GM12878 (cell line): ENCODE data around the gene RIMS1. TPM values are rescaled to one million over a fixed set of nuclear protein-coding genes. Genes with fewer than 3 reads are reported as not detected.

Experiments
- ATF7 ChIP-seq: fragments of 450-650 bp; IDR thresholded peaks from 2 replicates; pipeline ENCODE4 v1.6.1; 2016; ENCODE audit warnings: low read depth, mild to moderate bottlenecking
- BCL11A ChIP-seq: IDR thresholded peaks from 2 replicates; pipeline ENCODE4 v1.6.1; 2011; ENCODE audit warnings: low read depth, low read length
- BHLHE40 ChIP-seq, 2 experiments: fragments of 450-650 bp in 1 of 2; IDR thresholded peaks; 2 replicates each; pipeline ENCODE4 v1.6.1; 2011 to 2017; ENCODE audit warnings: low read depth in 2 of 2, borderline replicate concordance in 1 of 2, improper control_type of control experiment in 1 of 2, low read length in 1 of 2, mild to moderate bottlenecking in 1 of 2
- CBX3 ChIP-seq: fragments of 200-600 bp; sonication (generic); IDR thresholded peaks from 2 replicates; pipeline ENCODE4 v1.6.1; 2016; ENCODE audit warnings: low read depth, borderline replicate concordance
- CHD2 ChIP-seq: IDR thresholded peaks from 2 replicates; pipeline ENCODE4 v1.6.1; 2011; ENCODE audit warnings: low read depth, low read length, improper control_type of control experiment, borderline replicate concordance
- CHD4 ChIP-seq: fragments of 200-600 bp; sonication (generic); IDR thresholded peaks from 2 replicates; pipeline ENCODE4 v1.6.1; 2016; ENCODE audit warnings: mild to moderate bottlenecking
- CREB1 ChIP-seq: IDR thresholded peaks from 2 replicates; pipeline ENCODE4 v1.6.1; 2012; ENCODE audit warnings: low read depth, mild to moderate bottlenecking, inconsistent platforms
- CREM ChIP-seq: IDR thresholded peaks from 2 replicates; pipeline ENCODE4 v1.6.1; 2014; ENCODE audit warnings: antibody characterized with exemption, low read depth
- EED ChIP-seq: sonication (generic); IDR thresholded peaks from 2 replicates; pipeline ENCODE4 v1.6.1; 2016; ENCODE audit warnings: antibody characterized with exemption, low read depth
- ETV6 ChIP-seq, 2 experiments: fragments of 450-650 bp in 1 of 2; IDR thresholded peaks in 1 of 2; conservative IDR thresholded peaks in 1 of 2; 2 replicates each; pipeline ENCODE4 v1.6.1; 2014; ENCODE audit warnings: antibody characterized with exemption in 1 of 2, borderline replicate concordance in 1 of 2, low read depth in 1 of 2, mild to moderate bottlenecking in 1 of 2, moderate library complexity in 1 of 2
- GATAD2B ChIP-seq: fragments of 450-650 bp; conservative IDR thresholded peaks from 2 replicates; pipeline ENCODE4 v1.6.1; 2017; ENCODE audit warnings: low read depth, mild to moderate bottlenecking, moderate library complexity
- IKZF2 ChIP-seq, 2 experiments: fragments of 450-650 bp; IDR thresholded peaks; 2 replicates each; pipeline ENCODE4 v1.6.1; 2017; ENCODE audit warnings: mild to moderate bottlenecking in 2 of 2, moderate library complexity in 2 of 2
- IRF4 ChIP-seq: IDR thresholded peaks from 2 replicates; pipeline ENCODE4 v1.6.1; 2011; ENCODE audit warnings: low read depth, low read length
- JUNB ChIP-seq: IDR thresholded peaks from 2 replicates; pipeline ENCODE4 v1.6.1; 2016; ENCODE audit warnings: antibody characterized with exemption, mild to moderate bottlenecking
- MEF2A ChIP-seq: IDR thresholded peaks from 2 replicates; pipeline ENCODE4 v1.6.1; 2011; ENCODE audit warnings: low read depth, mild to moderate bottlenecking, low read length, moderate library complexity; ENCODE audit not compliant: insufficient read depth
- MTA2 ChIP-seq: fragments of 450-650 bp; IDR thresholded peaks from 2 replicates; pipeline ENCODE4 v1.6.1; 2016; ENCODE audit warnings: low read depth, mild to moderate bottlenecking, moderate library complexity
- NBN ChIP-seq: fragments of 450-650 bp; IDR thresholded peaks from 2 replicates; pipeline ENCODE4 v1.6.1; 2016
- NFYB ChIP-seq: IDR thresholded peaks from 2 replicates; pipeline ENCODE4 v1.6.1; 2011; ENCODE audit warnings: low read depth, mild to moderate bottlenecking, low read length, improper control_type of control experiment, moderate library complexity; ENCODE audit not compliant: insufficient read depth
- NRF1 ChIP-seq: conservative IDR thresholded peaks from 2 replicates; pipeline ENCODE4 v1.6.1; 2011; ENCODE audit warnings: mild to moderate bottlenecking, low read depth, low read length, improper control_type of control experiment
- PKNOX1 ChIP-seq: fragments of 450-650 bp; IDR thresholded peaks from 2 replicates; pipeline ENCODE4 v1.6.1; 2016; ENCODE audit warnings: mild to moderate bottlenecking
- POLR2AphosphoS5 ChIP-seq: IDR thresholded peaks from 2 replicates; pipeline ENCODE4 v1.6.1; 2011; ENCODE audit warnings: mild to moderate bottlenecking, low read length, inconsistent platforms
- RUNX3 ChIP-seq: IDR thresholded peaks from 2 replicates; pipeline ENCODE4 v1.6.1; 2012; ENCODE audit warnings: low read length, inconsistent platforms
- STAT1 ChIP-seq: fragments of 450-650 bp; conservative IDR thresholded peaks from 2 replicates; pipeline ENCODE4 v1.6.1; 2014; ENCODE audit warnings: antibody characterized with exemption, mild to moderate bottlenecking
- SUZ12 ChIP-seq: fragments of 200-600 bp; sonication (generic); IDR thresholded peaks from one replicate; pipeline ENCODE4 v1.6.1; 2018; ENCODE audit warnings: antibody characterized with exemption, mild to moderate bottlenecking; ENCODE audit not compliant: unreplicated experiment
- polyA plus RNA-seq, 11 experiments: library from polyadenylated mRNA; depleted of rRNA in 4 of 11; unstranded in 6 of 11; stranded (reverse) in 5 of 11; fragments of >200 nt; fragmentation: Nextera tagmentation in 4 of 11; fragmentation: Illumina TruSeq in 1 of 11; extraction: Ambion mirVana in 4 of 11; extraction: Trizol in 1 of 11; gene quantifications; 1 replicate in 1 of 11; 2 replicates in 10 of 11; pipeline versions ENCODE4 v1.2.1 to v1.2.3, GENCODE V29; 2011 to 2016; ENCODE audit warnings: inconsistent platforms in 2 of 11, missing spikeins in 2 of 11, low read depth in 1 of 11
- total RNA-seq, 4 experiments: library from RNA; depleted of rRNA in 3 of 4; stranded (reverse); fragments of >200 nt in 3 of 4; fragmentation: Illumina TruSeq in 1 of 4; extraction: Trizol in 1 of 4; gene quantifications; 2 replicates each; pipeline versions ENCODE4 v1.2.1 to v1.2.3, GENCODE V29; 2013 to 2021
- TF ChIP-seq, protein P1 (sequence below): IDR thresholded peaks from 2 replicates; pipeline ENCODE4 v1.6.1; 2011; ENCODE audit warnings: mild to moderate bottlenecking, low read depth, low read length, moderate library complexity; ENCODE audit not compliant: insufficient replicate concordance
- TF ChIP-seq, protein P2 (sequence below): fragments of 450-650 bp; IDR thresholded peaks from 2 replicates; pipeline ENCODE4 v1.6.1; 2017; ENCODE audit warnings: antibody characterized with exemption, mild to moderate bottlenecking, moderate library complexity
- TF ChIP-seq, protein P3 (sequence below): fragments of 450-650 bp; IDR thresholded peaks from 2 replicates; pipeline ENCODE4 v1.6.1; 2017; ENCODE audit warnings: low read depth, mild to moderate bottlenecking, moderate library complexity

RIMS1 gene
- total and polyA plus RNA-seq, 10 of the 15 experiments (the other 5 are each of a cell fraction or from before 2014, with no cell fraction given): 0.05 to 0.76 (median 0.23) TPM

- TF ChIP-seq RUNX3: peak; percentile 65; the same call in 1 of the 2 replicates
- no peak for TF ChIP-seq GATAD2B
- no peak for TF ChIP-seq NFYB
- peak; percentile 34 to 49; a peak in 2 of 4 replicates for TF ChIP-seq IKZF2 (IDR thresholded peaks at IDR 0.05)
- peak; percentile 74 for TF ChIP-seq EED
- peak; percentile 49 for TF ChIP-seq PKNOX1
- no peak for TF ChIP-seq CBX3
- TF ChIP-seq MTA2: no peak
- peak in 1 of 2 experiments; percentile 80; a peak in 2 of 4 replicates for TF ChIP-seq ETV6 (conservative IDR thresholded peaks at IDR 0.05 in 1 of 2, IDR thresholded peaks at IDR 0.05 in 1 of 2; ENCODE audit: borderline replicate concordance in 1 of 2, low read depth in 1 of 2)
- TF ChIP-seq, protein P1, sequence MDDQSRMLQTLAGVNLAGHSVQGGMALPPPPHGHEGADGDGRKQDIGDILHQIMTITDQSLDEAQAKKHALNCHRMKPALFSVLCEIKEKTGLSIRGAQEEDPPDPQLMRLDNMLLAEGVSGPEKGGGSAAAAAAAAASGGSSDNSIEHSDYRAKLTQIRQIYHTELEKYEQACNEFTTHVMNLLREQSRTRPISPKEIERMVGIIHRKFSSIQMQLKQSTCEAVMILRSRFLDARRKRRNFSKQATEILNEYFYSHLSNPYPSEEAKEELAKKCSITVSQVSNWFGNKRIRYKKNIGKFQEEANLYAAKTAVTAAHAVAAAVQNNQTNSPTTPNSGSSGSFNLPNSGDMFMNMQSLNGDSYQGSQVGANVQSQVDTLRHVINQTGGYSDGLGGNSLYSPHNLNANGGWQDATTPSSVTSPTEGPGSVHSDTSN: peak; percentile 44
- TF ChIP-seq ATF7: peak; percentile 48; the same call in 1 of the 2 replicates
- TF ChIP-seq, protein P2, sequence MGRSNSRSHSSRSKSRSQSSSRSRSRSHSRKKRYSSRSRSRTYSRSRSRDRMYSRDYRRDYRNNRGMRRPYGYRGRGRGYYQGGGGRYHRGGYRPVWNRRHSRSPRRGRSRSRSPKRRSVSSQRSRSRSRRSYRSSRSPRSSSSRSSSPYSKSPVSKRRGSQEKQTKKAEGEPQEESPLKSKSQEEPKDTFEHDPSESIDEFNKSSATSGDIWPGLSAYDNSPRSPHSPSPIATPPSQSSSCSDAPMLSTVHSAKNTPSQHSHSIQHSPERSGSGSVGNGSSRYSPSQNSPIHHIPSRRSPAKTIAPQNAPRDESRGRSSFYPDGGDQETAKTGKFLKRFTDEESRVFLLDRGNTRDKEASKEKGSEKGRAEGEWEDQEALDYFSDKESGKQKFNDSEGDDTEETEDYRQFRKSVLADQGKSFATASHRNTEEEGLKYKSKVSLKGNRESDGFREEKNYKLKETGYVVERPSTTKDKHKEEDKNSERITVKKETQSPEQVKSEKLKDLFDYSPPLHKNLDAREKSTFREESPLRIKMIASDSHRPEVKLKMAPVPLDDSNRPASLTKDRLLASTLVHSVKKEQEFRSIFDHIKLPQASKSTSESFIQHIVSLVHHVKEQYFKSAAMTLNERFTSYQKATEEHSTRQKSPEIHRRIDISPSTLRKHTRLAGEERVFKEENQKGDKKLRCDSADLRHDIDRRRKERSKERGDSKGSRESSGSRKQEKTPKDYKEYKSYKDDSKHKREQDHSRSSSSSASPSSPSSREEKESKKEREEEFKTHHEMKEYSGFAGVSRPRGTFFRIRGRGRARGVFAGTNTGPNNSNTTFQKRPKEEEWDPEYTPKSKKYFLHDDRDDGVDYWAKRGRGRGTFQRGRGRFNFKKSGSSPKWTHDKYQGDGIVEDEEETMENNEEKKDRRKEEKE: no peak
- 0 out of 2 replicates have a peak, but pooled peaks have one; percentile 61 for TF ChIP-seq MEF2A
- TF ChIP-seq CREM: peak; percentile 77
- no peak for TF ChIP-seq CHD2
- TF ChIP-seq BHLHE40 (IDR thresholded peaks at IDR 0.05; ENCODE audit: borderline replicate concordance in 1 of 2, low read depth in 2 of 2, low read length in 1 of 2): no peak
- peak; percentile 60; the same call in 1 of the 2 replicates for TF ChIP-seq JUNB
- TF ChIP-seq SUZ12: no peak
- TF ChIP-seq NRF1: no peak
- TF ChIP-seq NBN: no peak
- no peak for TF ChIP-seq STAT1
- peak; percentile 68; the same call in 1 of the 2 replicates for TF ChIP-seq BCL11A
- TF ChIP-seq, protein P3, sequence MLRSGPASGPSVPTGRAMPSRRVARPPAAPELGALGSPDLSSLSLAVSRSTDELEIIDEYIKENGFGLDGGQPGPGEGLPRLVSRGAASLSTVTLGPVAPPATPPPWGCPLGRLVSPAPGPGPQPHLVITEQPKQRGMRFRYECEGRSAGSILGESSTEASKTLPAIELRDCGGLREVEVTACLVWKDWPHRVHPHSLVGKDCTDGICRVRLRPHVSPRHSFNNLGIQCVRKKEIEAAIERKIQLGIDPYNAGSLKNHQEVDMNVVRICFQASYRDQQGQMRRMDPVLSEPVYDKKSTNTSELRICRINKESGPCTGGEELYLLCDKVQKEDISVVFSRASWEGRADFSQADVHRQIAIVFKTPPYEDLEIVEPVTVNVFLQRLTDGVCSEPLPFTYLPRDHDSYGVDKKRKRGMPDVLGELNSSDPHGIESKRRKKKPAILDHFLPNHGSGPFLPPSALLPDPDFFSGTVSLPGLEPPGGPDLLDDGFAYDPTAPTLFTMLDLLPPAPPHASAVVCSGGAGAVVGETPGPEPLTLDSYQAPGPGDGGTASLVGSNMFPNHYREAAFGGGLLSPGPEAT: peak; percentile 57; the same call in 1 of the 2 replicates
- peak; percentile 69 for TF ChIP-seq CREB1
- no peak for TF ChIP-seq CHD4
- TF ChIP-seq POLR2AphosphoS5: no peak
- 0 out of 2 replicates have a peak, but pooled peaks have one; percentile 29 for TF ChIP-seq IRF4
These were observed 96.0 kb downstream of the RIMS1 start (continued) for GRCh38 chr6:71982389-71982788.
